OCI-LY7 (cell line): ENCODE results near the gene PRRT4. TPM values are rescaled to one million over a fixed set of nuclear protein-coding genes. Genes with fewer than 3 reads are reported as not detected.

Source experiments
- BruUV-seq: library from RNA; stranded (reverse); fragments of 400-500 nt; replicated peaks from 2 replicates; lab custom pipeline; 2021; lab: Mats Ljungman, UMichigan
- CTCF ChIA-PET: fragments of 300-600 bp; sonication (Branson Sonifier 250); formaldehyde crosslinking; loops from one replicate; lab custom pipeline; 2022; ENCODE audit warnings: antibody characterized with exemption; ENCODE audit not compliant: unreplicated experiment; lab: Charles Lee
- POLR2A ChIA-PET: fragments of 300-600 bp; sonication (Branson Sonifier 250); formaldehyde crosslinking; loops from one replicate; lab custom pipeline; 2022; ENCODE audit warnings: antibody characterized with exemption; lab: Charles Lee
- DNase-seq: peaks from one replicate; pipeline ENCODE4 v3.0.0-alpha.2; 2015; ENCODE audit warnings: low spot score
- H2AFZ ChIP-seq: fragments of 200-600 bp; sonication (generic), shearing (Covaris generic); 2 replicates; pipeline ENCODE4 v1.6.1; 2014; ENCODE audit warnings: mild to moderate bottlenecking, antibody characterized with exemption, low read length, moderate library complexity
- H3K27ac ChIP-seq: fragments of 200-600 bp; sonication (generic); 2 replicates; pipeline ENCODE4 v1.5.1; 2014; ENCODE audit warnings: mixed run types, low read depth, mild to moderate bottlenecking, moderate library complexity, low read length, inconsistent platforms; ENCODE audit not compliant: poor library complexity, severe bottlenecking
- H3K36me3 ChIP-seq: fragments of 200-600 bp; sonication (generic); 2 replicates; pipeline ENCODE4 v1.6.1; 2014; ENCODE audit warnings: mild to moderate bottlenecking, antibody characterized with exemption, low read length, moderate library complexity, mixed read lengths; ENCODE audit not compliant: insufficient read depth
- H3K4me1 ChIP-seq: fragments of 200-600 bp; sonication (generic); 2 replicates; pipeline ENCODE4 v1.5.1; 2014; ENCODE audit warnings: mild to moderate bottlenecking, low read length; ENCODE audit not compliant: insufficient read depth, poor library complexity, severe bottlenecking
- H3K4me2 ChIP-seq: fragments of 200-600 bp; sonication (generic); 2 replicates; pipeline ENCODE4 v1.6.1; 2014; ENCODE audit warnings: mild to moderate bottlenecking, low read length
- H3K4me3 ChIP-seq: fragments of 200-600 bp; sonication (generic); 2 replicates; pipeline ENCODE4 v1.5.1; 2014; ENCODE audit warnings: mild to moderate bottlenecking, low read depth, low read length; ENCODE audit not compliant: poor library complexity, severe bottlenecking
- H3K79me2 ChIP-seq: fragments of 200-600 bp; sonication (generic); 2 replicates; pipeline ENCODE4 v1.6.1; 2016; ENCODE audit warnings: low read depth, mild to moderate bottlenecking, low read length, moderate library complexity, mixed read lengths; ENCODE audit not compliant: insufficient read depth
- H3K9me2 ChIP-seq: fragments of 200-600 bp; sonication (generic); 2 replicates; pipeline ENCODE4 v1.6.1; 2016; ENCODE audit warnings: mild to moderate bottlenecking, low read length, mixed read lengths; ENCODE audit not compliant: insufficient read depth
- H3K9me3 ChIP-seq: fragments of 200-600 bp; sonication (generic); 2 replicates; pipeline ENCODE4 v1.6.1; 2014; ENCODE audit warnings: mild to moderate bottlenecking, mixed run types, low read length, mixed read lengths
- H4K20me1 ChIP-seq: fragments of 200-600 bp; sonication (generic); 2 replicates; pipeline ENCODE4 v1.6.1; 2014; ENCODE audit warnings: mild to moderate bottlenecking, antibody characterized with exemption, low read length, moderate library complexity, mixed read lengths; ENCODE audit not compliant: insufficient read depth
- EZH2phosphoT487 ChIP-seq: fragments of 200-600 bp; sonication (generic); IDR thresholded peaks from 2 replicates; pipeline ENCODE4 v1.6.1; 2018; ENCODE audit warnings: low read depth, borderline replicate concordance, mild to moderate bottlenecking, mixed run types, antibody characterized with exemption, low read length, moderate library complexity, mixed read lengths
- intact Hi-C: fragments of 100-400 bp; cut with micrococcal nuclease; formaldehyde crosslinking; loops from one replicate; pipeline ENCODE4 v1.10.0; 2022; ENCODE audit not compliant: unreplicated experiment
- small RNA-seq: library from RNA; depleted of rRNA; stranded (forward); fragments of <200 nt; gene quantifications from one replicate; pipeline ENCODE3, GENCODE V24; 2014
- total RNA-seq, 2 experiments: library from RNA; depleted of rRNA in 1 of 2; stranded (reverse); fragments of >200 nt in 1 of 2; shearing (Covaris generic) in 1 of 2; gene quantifications; 2 replicates each; pipeline ENCODE4 v1.2.3, GENCODE V29; 2014 to 2022
- TF ChIP-seq, protein P1 (sequence below): fragments of 200-600 bp; sonication (generic); conservative IDR thresholded peaks from 2 replicates; pipeline ENCODE4 v1.5.1; 2014; ENCODE audit warnings: mild to moderate bottlenecking, antibody characterized with exemption, low read length, moderate library complexity, mixed read lengths

Gene PRRT4
- total RNA-seq, 2 experiments from 2014 or later, result not detected

GRCh38 chr7:128303643-128304042, 57.8 kb downstream of the PRRT4 start:
- Histone ChIP-seq H3K36me3 (peaks cover 57% of the 10 kb centered on the region), H3K9me2 (no peaks in the 10 kb centered on the region), H3K27ac (no peak overlapping the region), H3K9me3 (no peaks in the 10 kb centered on the region), H4K20me1 (no peaks in the 10 kb centered on the region), H2AFZ (no peak overlapping the region), H3K4me2 (no peak overlapping the region), H3K4me1 (no peaks in the 10 kb centered on the region), H3K79me2 (no peaks in the 10 kb centered on the region), H3K4me3 (no peak overlapping the region)
- no peak for DNase-seq
- POLR2A ChIA-PET, result no interaction called here
- no TSS peak for BruUV-seq
- CTCF ChIA-PET, result no interaction called here
- TF ChIP-seq, protein P1, sequence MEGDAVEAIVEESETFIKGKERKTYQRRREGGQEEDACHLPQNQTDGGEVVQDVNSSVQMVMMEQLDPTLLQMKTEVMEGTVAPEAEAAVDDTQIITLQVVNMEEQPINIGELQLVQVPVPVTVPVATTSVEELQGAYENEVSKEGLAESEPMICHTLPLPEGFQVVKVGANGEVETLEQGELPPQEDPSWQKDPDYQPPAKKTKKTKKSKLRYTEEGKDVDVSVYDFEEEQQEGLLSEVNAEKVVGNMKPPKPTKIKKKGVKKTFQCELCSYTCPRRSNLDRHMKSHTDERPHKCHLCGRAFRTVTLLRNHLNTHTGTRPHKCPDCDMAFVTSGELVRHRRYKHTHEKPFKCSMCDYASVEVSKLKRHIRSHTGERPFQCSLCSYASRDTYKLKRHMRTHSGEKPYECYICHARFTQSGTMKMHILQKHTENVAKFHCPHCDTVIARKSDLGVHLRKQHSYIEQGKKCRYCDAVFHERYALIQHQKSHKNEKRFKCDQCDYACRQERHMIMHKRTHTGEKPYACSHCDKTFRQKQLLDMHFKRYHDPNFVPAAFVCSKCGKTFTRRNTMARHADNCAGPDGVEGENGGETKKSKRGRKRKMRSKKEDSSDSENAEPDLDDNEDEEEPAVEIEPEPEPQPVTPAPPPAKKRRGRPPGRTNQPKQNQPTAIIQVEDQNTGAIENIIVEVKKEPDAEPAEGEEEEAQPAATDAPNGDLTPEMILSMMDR, result no peak
- TF ChIP-seq EZH2phosphoT487, result no peak
- intact Hi-C loops, result no loop called here

- no peak for TF ChIP-seq EZH2phosphoT487
- TF ChIP-seq, protein P1, result no peak
- H3K4me2 ChIP-seq, result no peak overlapping the region
- ChIA-PET POLR2A (no interaction called here), CTCF (no interaction called here)
- no peaks in the 10 kb centered on the region for H3K79me2 ChIP-seq
- peaks cover 52% of the 10 kb centered on the region for H3K36me3 ChIP-seq
- no peaks in the 10 kb centered on the region for H3K4me1 ChIP-seq
- H3K4me3 ChIP-seq, result no peak overlapping the region
- no peak overlapping the region for H2AFZ ChIP-seq
- H3K9me2 ChIP-seq, result no peaks in the 10 kb centered on the region
- DNase-seq, result no peak
- no peaks in the 10 kb centered on the region for H4K20me1 ChIP-seq
- no peak overlapping the region for H3K27ac ChIP-seq
- H3K9me3 ChIP-seq, result no peaks in the 10 kb centered on the region
- intact Hi-C loops, result no loop called here
- no TSS peak for BruUV-seq
Observed at GRCh38 chr7:128303133-128303532, 58.4 kb downstream of the PRRT4 start.

GRCh38 chr7:128302139-128302538, 59.4 kb downstream of the PRRT4 start:
- intact Hi-C loops, result no loop called here
- Histone ChIP-seq H3K36me3 (peaks cover 42% of the 10 kb centered on the region), H2AFZ (no peak overlapping the region), H3K4me1 (no peaks in the 10 kb centered on the region), H3K4me3 (no peak overlapping the region), H3K4me2 (no peak overlapping the region), H4K20me1 (no peaks in the 10 kb centered on the region), H3K9me2 (no peaks in the 10 kb centered on the region), H3K27ac (no peak overlapping the region), H3K9me3 (no peaks in the 10 kb centered on the region), H3K79me2 (no peaks in the 10 kb centered on the region)
- no TSS peak for BruUV-seq
- ChIA-PET POLR2A (interaction anchor here (0.5 to 0.9 kb wide), 3 partner anchors 11 to 919 kb away, joined by 3 read pairs; no protein-coding TSS in a partner anchor), CTCF (no interaction called here)
- TF ChIP-seq EZH2phosphoT487, result no peak
- TF ChIP-seq, protein P1, result no peak
- no peak for DNase-seq

Small RNA genes within 50 kb of the gene (small RNA-seq; reads per million reads assigned to genes)
- not detected for gene RNU7-27P

Other genes starting within 250 kb of the PRRT4 start
- not detected in 2 replicates for gene LEP, start 120.4 kb downstream of the PRRT4 start, total RNA-seq (2014; rRNA removed; shearing (Covaris generic))
- gene LEP, start 120.4 kb downstream of the PRRT4 start, total RNA-seq (2022), result not detected in 2 replicates
- 35.6 and 64.6 TPM in 2 replicates for gene RBM28, start 17.8 kb downstream of the PRRT4 start, total RNA-seq (2014; rRNA removed; shearing (Covaris generic))
- gene RBM28, start 17.8 kb downstream of the PRRT4 start, total RNA-seq (2022), result 70.0 and 70.8 TPM in 2 replicates
- 23.3 and 26.6 TPM in 2 replicates for gene IMPDH1, start 48.3 kb upstream of the PRRT4 start, total RNA-seq (2014; rRNA removed; shearing (Covaris generic))
- gene IMPDH1, start 48.3 kb upstream of the PRRT4 start, total RNA-seq (2022), result 50.5 and 51.3 TPM in 2 replicates
- gene HILPDA, start 94.2 kb upstream of the PRRT4 start, total RNA-seq (2014; rRNA removed; shearing (Covaris generic)), result 23.7 and 33.9 TPM in 2 replicates
- gene HILPDA, start 94.2 kb upstream of the PRRT4 start, total RNA-seq (2022), result 19.4 and 22.4 TPM in 2 replicates
- 25.4 and 27.8 TPM in 2 replicates for gene METTL2B, start 115.1 kb upstream of the PRRT4 start, total RNA-seq (2014; rRNA removed; shearing (Covaris generic))
- 35.4 and 40.7 TPM in 2 replicates for gene METTL2B, start 115.1 kb upstream of the PRRT4 start, total RNA-seq (2022)